HG02981 (cell line): ENCODE measurements around the gene ARHGAP35.

Experiments
- ATAC-seq: cut with Tn5 transposase; IDR thresholded peaks from one replicate; pipeline ENCODE4 v1.9.1; 2021; ENCODE audit warnings: mild to moderate bottlenecking, moderate library complexity; ENCODE audit not compliant: unreplicated experiment

ARHGAP35 gene

DNA sequence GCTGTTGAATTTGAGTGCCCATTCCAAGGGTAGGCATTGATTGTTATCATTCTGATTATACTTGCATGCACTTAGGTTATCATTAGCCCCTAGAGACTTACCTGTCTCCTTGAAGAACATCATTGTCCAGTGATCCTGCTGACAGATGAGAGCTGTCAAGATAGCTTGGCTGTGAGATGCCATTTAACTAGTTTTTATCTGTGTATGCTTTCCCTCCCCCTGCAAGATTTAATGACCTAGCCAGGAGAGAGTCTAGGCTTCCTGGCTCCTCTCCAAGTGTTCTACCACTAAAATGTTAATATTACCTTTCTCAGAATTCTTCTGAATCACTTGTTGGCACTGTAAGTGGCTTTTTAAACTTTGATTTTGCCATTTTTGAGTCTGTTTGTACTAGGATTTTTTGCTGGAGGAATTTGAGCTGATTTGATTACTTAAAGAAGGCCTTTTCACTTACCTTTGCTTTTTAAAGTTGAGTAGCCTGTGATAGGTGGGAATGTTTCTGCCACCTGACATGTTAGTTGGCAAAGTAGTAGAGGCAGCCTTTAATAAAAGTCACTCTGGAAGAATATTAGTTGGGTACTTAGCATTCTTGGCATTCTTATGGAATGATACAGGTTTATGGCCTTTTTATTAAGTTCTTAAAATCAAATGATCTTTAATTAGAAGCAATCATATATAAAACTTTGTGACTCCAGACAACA, 41.1 kb downstream of the ARHGAP35 start:
- ATAC-seq: no peak

GRCh38 chr19:46902402-46902766, 41.6 kb downstream of the ARHGAP35 start:
- no peak for ATAC-seq

DNA sequence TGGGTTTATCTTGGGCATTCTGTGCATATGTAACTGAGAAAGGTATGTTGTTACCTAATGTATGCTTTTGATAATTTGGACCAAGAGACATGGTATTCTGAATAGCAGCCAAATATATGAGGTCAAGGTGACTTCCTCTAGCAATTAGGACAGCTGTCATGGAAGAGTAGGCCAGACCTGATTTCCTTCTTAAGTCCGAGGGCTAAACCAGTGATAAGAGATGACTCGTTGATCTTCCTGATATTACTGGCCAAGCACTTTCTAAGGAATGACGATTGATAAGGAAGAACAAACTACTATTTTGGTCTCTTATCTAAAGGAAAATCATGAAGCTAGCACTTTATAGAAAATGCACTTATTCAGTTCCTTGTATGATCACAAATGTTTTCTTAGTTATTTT, 42.7 kb downstream of the ARHGAP35 start:
- ATAC-seq: no peak

- no peak for ATAC-seq
These were observed 43.6 kb downstream of the ARHGAP35 start for GRCh38 chr19:46904114-46905060.

DNA sequence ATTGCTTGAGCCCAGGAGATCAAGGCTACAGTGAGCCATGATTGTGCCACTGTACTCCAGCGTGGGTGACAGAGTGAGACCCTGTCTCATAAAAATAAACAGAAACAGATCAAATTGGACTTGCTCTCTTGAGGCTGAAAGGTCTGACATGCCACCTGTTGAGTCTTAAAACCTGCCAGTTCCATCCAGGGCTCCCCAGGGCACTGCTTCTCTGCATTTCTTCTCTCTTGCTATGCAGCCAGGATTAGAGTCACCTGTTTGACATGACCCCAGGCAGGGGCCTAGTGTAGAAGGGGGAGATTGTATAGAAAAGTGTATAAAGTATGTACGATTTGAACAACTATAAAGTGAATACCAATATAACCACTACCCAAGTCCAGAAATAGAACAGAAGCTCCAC, 45.4 kb downstream of the ARHGAP35 start:
- ATAC-seq: no peak

DNA sequence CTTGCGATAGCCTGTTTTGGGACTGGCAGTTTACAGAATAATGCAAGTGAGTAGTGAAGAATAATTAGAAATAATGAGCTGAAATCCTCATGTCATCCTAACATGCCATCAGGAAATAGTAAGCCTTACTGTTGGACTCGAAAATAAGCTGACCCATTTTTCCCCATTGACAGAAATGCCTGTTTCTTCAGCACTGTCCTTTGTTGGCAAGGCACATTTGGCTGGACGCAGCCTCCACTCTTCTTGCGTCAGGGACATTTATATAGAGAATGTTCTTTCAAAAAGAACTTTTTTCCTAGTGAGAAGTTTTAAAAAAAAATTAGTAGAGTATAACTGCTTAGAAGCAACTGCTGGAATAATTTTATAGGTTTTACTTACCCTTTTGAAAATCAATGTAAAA, 47.1 kb downstream of the ARHGAP35 start:
- no peak for ATAC-seq

GRCh38 chr19:46909356-46909755, 48.6 kb downstream of the ARHGAP35 start:
- ATAC-seq: no peak
